ENCODE measurements around the gene DDX17.

DDX17 gene

DNA sequence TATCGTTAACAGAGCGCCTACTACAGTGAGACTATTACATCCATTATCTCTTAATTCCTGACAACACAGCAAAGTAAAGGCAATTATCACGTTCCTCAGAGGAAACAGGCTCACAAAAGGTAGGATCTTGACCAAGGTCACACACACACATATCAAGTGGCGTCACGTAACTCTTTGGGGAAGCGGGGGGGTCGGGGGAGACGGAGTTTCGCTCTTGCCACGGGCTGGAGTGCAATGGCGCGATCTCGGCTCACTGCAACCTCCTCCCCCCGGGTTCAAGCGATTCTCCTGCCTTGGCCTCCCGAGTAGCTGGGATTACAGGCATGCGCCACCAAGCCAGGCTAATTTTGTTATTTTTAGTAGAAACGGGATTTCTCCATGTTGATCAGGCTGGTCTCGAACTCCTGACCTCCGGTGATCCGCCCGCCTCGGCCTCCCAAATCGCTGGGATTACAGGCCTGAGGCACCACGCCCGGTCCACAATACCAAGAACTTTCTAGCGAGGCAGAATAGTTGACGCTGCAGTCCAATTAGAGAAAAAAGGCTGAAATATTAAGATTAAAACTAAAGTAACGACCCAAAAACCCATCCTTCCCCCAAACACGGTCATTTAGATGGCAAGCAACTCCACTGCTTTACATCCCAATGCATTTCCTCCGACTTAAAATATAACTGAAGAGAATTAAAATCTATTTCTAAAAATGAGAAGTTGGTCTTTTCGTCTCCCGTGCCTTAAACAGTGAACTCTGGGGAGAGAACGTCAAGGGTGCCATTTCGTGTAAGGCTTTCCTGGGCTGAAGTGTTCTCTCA, 1.2 kb downstream of the DDX17 start:
- TF ChIP-seq GATA2 (IDR thresholded peaks at IDR 0.05; ENCODE audit: low read depth, low read length) (no peak), GATA3 (IDR thresholded peaks at IDR 0.05; ENCODE audit: low read depth, low read length) (no peak)

DNA sequence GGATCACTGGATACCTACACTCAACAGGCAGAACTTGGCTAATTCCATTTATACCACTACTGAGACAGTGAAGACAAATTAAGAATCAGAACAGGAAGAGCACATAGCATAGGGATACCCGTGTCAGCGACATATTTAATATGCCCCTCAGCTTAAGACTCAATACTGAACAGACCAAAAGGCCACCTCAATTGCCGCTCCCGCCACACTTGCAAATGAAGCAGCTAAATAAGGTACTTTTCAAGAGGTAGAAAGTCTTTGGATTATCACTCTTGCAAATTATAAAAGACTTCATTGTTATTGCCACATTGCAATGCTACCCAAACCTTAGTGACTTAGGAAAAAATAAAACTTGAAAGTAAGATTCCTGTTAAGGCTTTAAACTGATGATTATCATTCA, 3.1 kb downstream of the DDX17 start:
- TF ChIP-seq GATA2 (IDR thresholded peaks at IDR 0.05; ENCODE audit: low read depth, low read length), result no peak
- no peak for TF ChIP-seq GATA3 (IDR thresholded peaks at IDR 0.05; ENCODE audit: low read depth, low read length)

DNA sequence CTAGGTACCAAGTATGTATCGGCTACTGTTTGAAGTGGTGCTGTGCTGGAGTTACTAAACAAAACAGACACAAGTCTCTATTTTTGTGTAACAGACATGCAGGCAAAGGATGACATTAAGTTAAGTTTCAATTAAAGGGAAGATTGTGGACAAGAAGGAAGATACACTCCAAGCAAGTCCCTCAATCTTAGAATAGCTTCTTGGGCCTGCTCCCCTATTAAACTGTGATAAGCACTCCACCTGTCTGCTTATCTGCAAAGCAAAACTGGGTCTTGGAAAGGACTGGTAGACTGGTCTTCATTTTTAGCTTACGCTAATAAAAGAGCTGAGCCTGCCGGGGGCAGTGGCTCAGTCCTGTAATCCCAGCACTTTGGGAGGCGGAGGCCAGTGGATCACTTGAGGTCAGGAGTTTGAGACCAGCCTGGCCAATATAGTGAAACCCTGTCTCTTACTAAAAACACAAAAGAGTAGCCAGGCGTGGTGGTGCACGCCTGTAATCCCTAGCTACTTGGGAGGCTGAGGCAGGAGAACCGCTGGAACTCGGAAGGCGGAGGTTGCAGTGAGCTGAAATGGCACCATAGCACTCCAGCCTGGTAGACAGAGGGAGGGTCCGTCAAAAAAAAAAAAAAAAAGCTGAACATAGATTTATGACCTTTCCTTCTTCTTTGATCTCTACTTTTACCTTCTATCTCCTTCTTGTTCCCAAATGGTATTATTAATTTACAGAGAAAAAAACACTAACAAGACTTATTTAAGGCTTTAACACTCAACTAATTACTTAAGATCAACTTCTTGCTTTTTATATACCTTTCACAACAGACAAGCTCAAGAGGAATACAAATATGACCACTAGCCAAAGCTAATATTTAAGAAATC, 4.1 kb downstream of the DDX17 start:
- TF ChIP-seq GATA2 (IDR thresholded peaks at IDR 0.05; ENCODE audit: low read depth, low read length) (no peak), GATA3 (IDR thresholded peaks at IDR 0.05; ENCODE audit: low read depth, low read length) (no peak)

DNA sequence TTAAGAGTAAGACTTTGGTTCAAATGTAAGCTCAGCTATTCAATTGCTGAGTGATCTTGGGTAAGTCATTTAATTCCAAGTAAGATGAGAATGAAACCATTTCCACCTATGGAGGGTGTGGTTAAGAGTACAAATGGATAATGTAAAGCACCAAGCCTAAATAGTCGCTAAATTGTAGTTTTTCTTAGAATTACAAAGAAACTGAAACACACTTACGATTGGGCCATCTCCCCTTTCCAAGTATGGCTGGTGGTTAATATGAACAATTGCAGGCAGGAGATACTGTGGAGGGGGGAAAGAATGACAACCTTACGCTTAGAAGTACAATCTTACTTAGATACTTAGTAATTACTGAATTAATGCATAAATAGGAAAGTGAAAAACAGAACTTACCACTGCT, 8.2 kb downstream of the DDX17 start:
- TF ChIP-seq GATA3 (IDR thresholded peaks at IDR 0.05; ENCODE audit: low read depth, low read length), result no peak
- no peak for TF ChIP-seq GATA2 (IDR thresholded peaks at IDR 0.05; ENCODE audit: low read depth, low read length)

- TF ChIP-seq GATA3 (IDR thresholded peaks at IDR 0.05; ENCODE audit: low read depth, low read length) (no peak), GATA2 (IDR thresholded peaks at IDR 0.05; ENCODE audit: low read depth, low read length) (no peak)
These were observed 11.2 kb downstream of the DDX17 start for GRCh38 chr22:38494939-38495338.

GRCh38 chr22:38494498-38494897, 11.6 kb downstream of the DDX17 start:
- no peak for TF ChIP-seq GATA3 (IDR thresholded peaks at IDR 0.05; ENCODE audit: low read depth, low read length)
- no peak for TF ChIP-seq GATA2 (IDR thresholded peaks at IDR 0.05; ENCODE audit: low read depth, low read length)

DNA sequence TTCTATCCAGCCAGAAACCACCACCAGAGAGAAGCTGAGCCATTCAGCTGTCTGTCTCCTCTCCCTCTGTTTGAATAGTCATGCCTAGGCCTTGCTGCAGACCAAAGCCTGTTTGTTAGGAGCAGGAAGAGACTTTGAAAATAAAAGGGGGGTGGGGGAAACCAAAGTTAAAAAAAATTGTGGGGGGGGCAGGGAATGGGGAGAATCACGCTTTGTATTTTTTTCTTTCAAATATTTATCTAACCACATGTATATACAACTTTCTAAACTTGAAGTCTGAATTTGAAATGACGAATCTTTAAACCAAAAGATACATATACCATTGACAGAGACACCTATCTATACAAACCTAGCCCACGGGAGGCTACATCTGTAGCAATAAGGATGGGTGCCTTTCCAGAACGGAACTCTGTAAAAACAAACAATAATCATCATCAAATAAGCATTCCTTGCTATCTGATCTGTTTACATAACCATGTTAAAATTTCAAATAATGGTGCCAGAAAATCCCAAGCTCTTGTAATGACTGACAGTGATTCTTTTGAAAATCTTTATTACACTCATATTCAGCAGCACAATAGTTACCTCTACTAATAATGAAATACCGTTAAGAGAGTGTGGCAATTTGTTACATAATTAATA, 14.3 kb downstream of the DDX17 start:
- TF ChIP-seq GATA3 (IDR thresholded peaks at IDR 0.05; ENCODE audit: low read depth, low read length) (no peak), GATA2 (IDR thresholded peaks at IDR 0.05; ENCODE audit: low read depth, low read length) (no peak)

DNA sequence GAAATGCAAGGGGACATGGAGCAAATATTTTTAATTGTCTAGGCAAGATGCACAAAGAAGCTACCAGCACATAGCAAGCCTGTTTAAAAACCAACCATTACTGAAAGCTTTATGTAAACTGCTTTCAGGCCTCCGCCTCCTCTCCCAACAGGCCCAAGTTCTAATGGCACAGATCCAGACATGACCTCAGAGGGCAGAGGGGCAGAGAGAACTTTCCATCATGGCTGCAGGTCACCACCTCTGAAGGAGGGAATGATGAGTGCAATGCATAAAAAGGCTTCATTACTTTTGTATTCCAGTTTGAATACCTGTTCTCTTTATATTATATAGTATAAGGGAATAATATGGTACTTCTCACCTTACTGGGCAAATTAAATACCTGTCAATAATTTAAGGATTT, 15.2 kb downstream of the DDX17 start:
- TF ChIP-seq GATA3 (IDR thresholded peaks at IDR 0.05; ENCODE audit: low read depth, low read length) (no peak), GATA2 (IDR thresholded peaks at IDR 0.05; ENCODE audit: low read depth, low read length) (no peak)

DNA sequence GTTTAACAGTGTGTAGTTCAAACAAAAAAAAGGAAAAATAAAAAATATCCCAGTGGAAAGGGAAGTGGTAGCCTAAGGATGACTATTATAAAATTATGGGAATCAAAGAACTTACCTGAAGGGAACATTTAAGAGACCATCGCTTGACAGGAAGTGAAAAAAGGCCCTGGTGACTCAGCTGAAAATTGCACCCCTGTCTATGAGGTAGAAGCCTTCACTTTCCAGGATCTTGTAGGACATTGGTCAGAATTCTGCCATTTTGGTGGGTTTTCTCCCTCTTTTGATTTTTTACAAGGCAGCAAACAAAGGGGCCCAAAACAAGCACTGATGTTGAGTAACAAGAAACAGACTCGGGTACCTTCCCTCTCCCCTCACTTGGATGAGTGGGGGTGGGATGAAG, 15.6 kb downstream of the DDX17 start:
- TF ChIP-seq GATA2 (IDR thresholded peaks at IDR 0.05; ENCODE audit: low read depth, low read length) (no peak), GATA3 (IDR thresholded peaks at IDR 0.05; ENCODE audit: low read depth, low read length) (no peak)

DNA sequence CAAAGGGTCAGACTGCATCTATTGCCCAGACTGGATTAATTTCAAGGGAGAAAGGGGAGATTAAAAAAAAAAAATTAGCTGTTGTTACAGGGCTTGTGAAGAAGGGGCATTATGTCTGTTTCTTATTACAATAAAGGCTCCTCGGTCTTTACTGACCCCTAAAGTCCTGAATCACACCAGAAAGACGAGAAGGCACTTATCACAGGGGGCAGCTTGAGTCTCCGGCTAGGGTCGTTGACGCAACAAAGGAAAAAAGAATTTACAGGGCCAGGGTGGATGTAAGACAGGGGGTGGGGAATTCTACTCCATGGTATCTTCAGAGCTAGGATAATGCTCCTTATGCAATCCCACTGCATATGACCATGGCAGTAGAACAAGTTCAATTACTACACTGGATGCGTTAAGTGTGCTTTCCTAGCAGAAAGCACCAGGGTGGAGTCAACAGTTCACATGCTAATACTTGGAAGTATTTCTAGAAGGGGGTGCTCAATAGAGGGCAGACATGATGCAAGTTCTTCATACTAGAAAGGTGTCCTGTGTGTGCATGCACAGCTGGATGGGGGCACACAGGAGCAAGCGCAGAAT, 16.5 kb downstream of the DDX17 start:
- TF ChIP-seq GATA2 (IDR thresholded peaks at IDR 0.05; ENCODE audit: low read depth, low read length), result no peak
- TF ChIP-seq GATA3 (IDR thresholded peaks at IDR 0.05; ENCODE audit: low read depth, low read length), result no peak

GRCh38 chr22:38489142-38489541, 17.0 kb downstream of the DDX17 start:
- no peak for TF ChIP-seq GATA2 (IDR thresholded peaks at IDR 0.05; ENCODE audit: low read depth, low read length)
- no peak for TF ChIP-seq GATA3 (IDR thresholded peaks at IDR 0.05; ENCODE audit: low read depth, low read length)

DNA sequence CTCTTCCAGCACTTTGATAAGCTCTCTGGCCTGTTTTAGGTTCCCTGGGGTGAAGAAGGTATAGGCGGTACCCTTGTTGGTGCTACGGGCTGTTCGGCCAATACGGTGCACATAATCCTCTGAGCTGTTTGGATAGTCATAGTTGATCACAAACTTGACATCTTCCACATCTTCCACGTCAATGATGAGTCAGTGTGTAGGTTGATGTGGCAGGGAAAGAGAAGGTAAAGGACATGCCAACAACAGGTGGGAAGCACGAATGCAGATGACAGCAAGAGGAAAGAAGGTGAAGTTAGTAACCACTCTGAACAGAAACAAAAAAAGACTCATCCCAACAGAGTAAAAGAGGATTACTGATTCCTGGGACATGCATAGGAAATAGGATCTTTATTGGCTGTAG, 18.2 kb downstream of the DDX17 start:
- TF ChIP-seq GATA3 (IDR thresholded peaks at IDR 0.05; ENCODE audit: low read depth, low read length) (no peak), GATA2 (IDR thresholded peaks at IDR 0.05; ENCODE audit: low read depth, low read length) (no peak)

DNA sequence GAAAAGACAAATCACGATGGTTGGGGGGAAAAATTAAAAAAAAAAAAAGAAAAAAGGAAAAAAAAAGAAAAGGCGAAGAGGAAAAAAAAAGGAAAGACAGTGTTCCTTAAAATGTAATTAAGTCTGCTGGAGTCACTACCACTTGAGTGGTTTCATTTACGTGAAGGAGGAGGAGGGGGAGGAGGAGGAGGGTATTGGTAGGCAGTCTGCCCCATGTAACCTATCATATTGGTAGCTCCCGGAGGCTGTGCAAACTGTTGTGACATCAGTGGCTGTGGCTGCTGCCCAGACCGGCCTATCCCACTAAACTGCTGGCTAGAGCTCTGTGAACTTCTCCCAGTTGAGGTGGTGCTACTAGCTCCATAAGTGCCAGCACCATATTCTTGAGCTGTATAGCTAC, 20.3 kb downstream of the DDX17 start:
- no peak for TF ChIP-seq GATA3 (IDR thresholded peaks at IDR 0.05; ENCODE audit: low read depth, low read length)
- no peak for TF ChIP-seq GATA2 (IDR thresholded peaks at IDR 0.05; ENCODE audit: low read depth, low read length)

GRCh38 chr22:38484244-38484643, 21.9 kb downstream of the DDX17 start:
- no peak for TF ChIP-seq GATA3 (IDR thresholded peaks at IDR 0.05; ENCODE audit: low read depth, low read length)
- TF ChIP-seq GATA2 (IDR thresholded peaks at IDR 0.05; ENCODE audit: low read depth, low read length), result no peak

Measured in SH-SY5Y (cell line).